Upper lobe of left lung (tissue), 6 donors: Measurements from ENCODE around the gene RHO. TPM values are rescaled to one million over a fixed set of nuclear protein-coding genes. Genes with fewer than 3 reads are reported as not detected.
A peak's percentile ranks its signal among the peaks of the same experiment; 100 is the strongest.

Source experiments
- ATAC-seq, 2 donors: fragments of 200-7000 bp; cut with Tn5 transposase; one replicate each; pipeline ENCODE4 v1.9.1; 2022; ENCODE audit warnings: mild to moderate bottlenecking in 2 of 2, moderate library complexity in 2 of 2; ENCODE audit not compliant: low FRiP score in 2 of 2
- DNase-seq, 2 donors: peaks; one replicate each; pipeline ENCODE4 v3.0.0-alpha.2; 2019 to 2020
- H3K27ac ChIP-seq, 4 donors: fragments of 200-600 bp; sonication (generic); one replicate each; pipeline ENCODE4 v1.5.1; 2016 to 2019
- H3K27me3 ChIP-seq, 4 donors: fragments of 200-600 bp; sonication (generic); one replicate each; pipeline ENCODE4 v1.5.1; 2017 to 2019
- H3K36me3 ChIP-seq, 4 donors: fragments of 200-600 bp; sonication (generic); one replicate each; pipeline ENCODE4 v1.5.1; 2016 to 2019
- H3K4me1 ChIP-seq, 4 donors: fragments of 200-600 bp; sonication (generic); one replicate each; pipeline ENCODE4 v1.5.1; 2018 to 2019
- H3K4me3 ChIP-seq, 4 donors: fragments of 200-600 bp; sonication (generic); one replicate each; pipeline ENCODE4 v1.5.1; 2017 to 2019; ENCODE audit warnings: mild to moderate bottlenecking in 2 of 4, moderate library complexity in 1 of 4
- H3K9me3 ChIP-seq, 4 donors: fragments of 200-600 bp; sonication (generic); one replicate each; pipeline ENCODE4 v1.5.1; 2018 to 2019
- EP300 ChIP-seq, 4 donors: sonication (generic); formaldehyde crosslinking; IDR thresholded peaks; one replicate each; pipeline ENCODE4 v1.5.1; 2017; ENCODE audit warnings: antibody characterized with exemption in 4 of 4, control low read depth in 2 of 4
- POLR2A ChIP-seq, 4 donors: fragments of 450-650 bp; IDR thresholded peaks; one replicate each; pipeline ENCODE4 v1.5.1; 2016 to 2017; ENCODE audit warnings: antibody characterized with exemption in 4 of 4, mild to moderate bottlenecking in 2 of 4
- POLR2AphosphoS5 ChIP-seq, 2 donors: sonication (generic); formaldehyde crosslinking; IDR thresholded peaks; one replicate each; pipeline ENCODE4 v1.5.1; 2017; ENCODE audit warnings: antibody characterized with exemption in 2 of 2
- WGBS, 2 donors: methylation state at CpG; one replicate each; pipeline ENCODE4 v1.1.5; 2017 to 2018; 5-methylcytosine and 5-hydroxymethylcytosine counted together
- total RNA-seq, 6 donors: library from RNA; depleted of rRNA in 4 of 6; stranded (reverse); fragments of >200 nt in 4 of 6; gene quantifications; one replicate each; pipeline versions ENCODE4 v1.1.0 to v1.2.1, GENCODE V29; 2016 to 2021
- TF ChIP-seq, protein P1 (sequence below), 6 experiments: fragments of 450-650 bp in 4 of 6; fragments of 200-600 bp in 2 of 6; sonication (generic) in 2 of 6; IDR thresholded peaks; one replicate each; pipeline ENCODE4 v1.5.1; 2016 to 2019; ENCODE audit warnings: antibody characterized with exemption in 6 of 6
- donor health status: DM: no; HTN: no; CAD: no; lungs with moderate emphysema.
- donor health status: DM: no; HTN: yes; CAD: no; lungs with severe emphysema.

The RHO gene
- total RNA-seq, 6 donors from 2014 or later = not detected

DNA sequence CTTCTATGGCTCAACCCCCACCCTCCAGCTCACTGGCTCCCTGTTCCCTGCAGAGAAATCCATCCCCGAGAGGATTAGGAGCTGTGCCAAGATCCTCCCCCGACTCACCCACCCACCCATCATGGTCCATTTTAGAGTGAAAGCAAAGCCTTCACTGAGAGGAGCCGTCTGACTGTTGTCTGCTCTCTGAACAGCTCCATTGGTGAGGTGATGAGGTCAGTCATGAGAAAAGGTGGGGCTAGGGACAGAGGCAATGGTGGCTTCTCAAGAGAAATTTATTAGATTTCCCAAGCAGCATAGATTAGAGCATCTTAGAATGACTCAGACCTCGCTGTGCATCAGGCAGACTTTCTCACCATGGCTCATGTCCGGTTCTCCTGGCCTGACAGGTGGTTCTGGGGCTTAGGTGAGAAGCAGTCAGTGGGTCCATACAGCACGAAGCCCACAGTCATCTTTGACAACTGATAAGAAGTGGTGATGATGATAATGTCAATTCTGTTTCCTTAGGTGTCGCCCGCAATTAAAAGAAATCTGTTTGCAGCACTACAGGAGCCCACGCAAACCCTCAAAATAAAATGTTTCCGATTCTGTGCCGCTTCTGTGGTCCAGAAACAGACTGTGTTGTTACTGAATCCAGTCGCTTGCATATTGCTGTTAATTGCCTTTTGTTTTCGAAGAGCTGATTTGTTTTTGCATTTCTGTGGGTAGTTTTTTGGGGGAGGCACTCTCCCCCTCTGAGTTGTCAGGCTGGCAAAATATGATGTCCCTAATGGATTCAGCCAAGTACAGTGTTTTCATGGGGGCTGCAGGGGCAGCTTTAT lies 24.8 kb upstream of the RHO start:
- Histone ChIP-seq H3K4me1 (peaks cover 15 to 33% (median 18%) of the 10 kb centered on the region in 4 donors), H3K9me3 (no peaks in the 10 kb centered on the region), H3K27me3 (no peaks in the 10 kb centered on the region), H3K4me3 (no peak overlapping the region), H3K36me3 (peaks cover 3 to 58% (median 21%) of the 10 kb centered on the region in 4 donors), H3K27ac (peak overlapping the region in 3 of 4 donors; percentile 17 to 87 (median 53))
- WGBS, 2 donors = 86 to 93% methylated on average over 13 of the region's 13 CpGs
- no peak for DNase-seq
- no peak for ATAC-seq
- TF ChIP-seq POLR2A (IDR thresholded peaks at IDR 0.05) (no peak), POLR2AphosphoS5 (IDR thresholded peaks at IDR 0.05) (no peak), EP300 (IDR thresholded peaks at IDR 0.05) (no peak)
- TF ChIP-seq, protein P1, sequence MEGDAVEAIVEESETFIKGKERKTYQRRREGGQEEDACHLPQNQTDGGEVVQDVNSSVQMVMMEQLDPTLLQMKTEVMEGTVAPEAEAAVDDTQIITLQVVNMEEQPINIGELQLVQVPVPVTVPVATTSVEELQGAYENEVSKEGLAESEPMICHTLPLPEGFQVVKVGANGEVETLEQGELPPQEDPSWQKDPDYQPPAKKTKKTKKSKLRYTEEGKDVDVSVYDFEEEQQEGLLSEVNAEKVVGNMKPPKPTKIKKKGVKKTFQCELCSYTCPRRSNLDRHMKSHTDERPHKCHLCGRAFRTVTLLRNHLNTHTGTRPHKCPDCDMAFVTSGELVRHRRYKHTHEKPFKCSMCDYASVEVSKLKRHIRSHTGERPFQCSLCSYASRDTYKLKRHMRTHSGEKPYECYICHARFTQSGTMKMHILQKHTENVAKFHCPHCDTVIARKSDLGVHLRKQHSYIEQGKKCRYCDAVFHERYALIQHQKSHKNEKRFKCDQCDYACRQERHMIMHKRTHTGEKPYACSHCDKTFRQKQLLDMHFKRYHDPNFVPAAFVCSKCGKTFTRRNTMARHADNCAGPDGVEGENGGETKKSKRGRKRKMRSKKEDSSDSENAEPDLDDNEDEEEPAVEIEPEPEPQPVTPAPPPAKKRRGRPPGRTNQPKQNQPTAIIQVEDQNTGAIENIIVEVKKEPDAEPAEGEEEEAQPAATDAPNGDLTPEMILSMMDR (IDR thresholded peaks at IDR 0.05) = no peak

DNA sequence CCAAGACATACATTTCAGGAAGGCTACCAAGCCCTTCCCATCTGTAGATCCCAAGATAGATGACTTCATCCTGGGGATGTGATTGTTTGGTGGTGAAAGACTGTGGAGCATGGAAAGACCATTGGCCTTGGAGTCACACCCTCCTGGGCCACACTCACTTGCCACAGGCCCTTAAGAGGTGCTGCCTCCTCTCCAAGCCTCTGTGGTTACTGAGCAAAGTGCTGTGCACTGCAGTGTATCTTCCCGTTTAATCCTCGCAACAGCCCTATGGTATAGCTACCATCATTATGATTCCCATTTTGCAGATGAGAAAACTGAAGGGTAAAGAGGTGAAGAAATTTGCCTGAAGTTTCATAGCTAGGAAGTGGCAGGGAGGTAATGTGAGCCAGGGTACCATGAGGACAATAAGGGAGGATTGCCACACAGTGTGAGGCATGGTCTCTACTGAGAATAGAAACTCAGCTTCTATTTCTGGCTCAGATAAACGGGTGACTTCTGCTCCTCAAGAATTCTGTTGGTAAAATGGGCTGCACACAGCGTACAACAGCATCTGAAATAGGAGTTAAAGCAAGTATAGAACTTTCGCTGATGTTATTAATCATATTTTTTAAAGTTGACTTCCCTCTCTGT lies 23.9 kb upstream of the RHO start:
- Histone ChIP-seq H3K4me1 (peaks cover 9 to 26% (median 14%) of the 10 kb centered on the region in 4 donors), H3K9me3 (no peaks in the 10 kb centered on the region), H3K4me3 (no peak overlapping the region), H3K27me3 (no peaks in the 10 kb centered on the region), H3K36me3 (peaks cover 3 to 58% (median 21%) of the 10 kb centered on the region in 4 donors), H3K27ac (no peak overlapping the region)
- no peak for TF ChIP-seq POLR2A (IDR thresholded peaks at IDR 0.05)
- 87 to 91% methylated on average over 5 of the region's 5 CpGs for WGBS, 2 donors
- DNase-seq = no peak
- ATAC-seq = no peak

GRCh38 chr3:129505341-129505740 lies 23.1 kb upstream of the RHO start:
- 90 to 96% methylated on average over 6 of the region's 6 CpGs for WGBS, 2 donors
- ATAC-seq (no peak), DNase-seq (no peak)
- no peaks in the 10 kb centered on the region for H3K9me3 ChIP-seq
- no peak overlapping the region for H3K4me3 ChIP-seq
- H3K27ac ChIP-seq = no peak overlapping the region
- H3K27me3 ChIP-seq = no peaks in the 10 kb centered on the region
- TF ChIP-seq, protein P1 (IDR thresholded peaks at IDR 0.05) = no peak
- TF ChIP-seq POLR2A (IDR thresholded peaks at IDR 0.05) (no peak), POLR2AphosphoS5 (IDR thresholded peaks at IDR 0.05) (no peak), EP300 (IDR thresholded peaks at IDR 0.05) (no peak)
- peaks cover 7 to 20% (median 13%) of the 10 kb centered on the region in 4 donors for H3K4me1 ChIP-seq
- H3K36me3 ChIP-seq = peaks cover 3 to 62% (median 21%) of the 10 kb centered on the region in 4 donors

- DNase-seq = no peak
Measured at GRCh38 chr3:129506231-129506742, 22.2 kb upstream of the RHO start.

More at GRCh38 chr3:129506231-129506742, 22.2 kb upstream of the RHO start:
- 75 to 76% methylated on average over 9 of the region's 9 CpGs for WGBS, 2 donors
- Histone ChIP-seq H3K36me3 (peaks cover 3 to 62% (median 20%) of the 10 kb centered on the region in 4 donors), H3K27ac (peak overlapping the region in 1 of 4 donors; percentile 47), H3K9me3 (no peaks in the 10 kb centered on the region), H3K27me3 (no peaks in the 10 kb centered on the region), H3K4me3 (no peak overlapping the region), H3K4me1 (peaks cover 0 to 18% (median 11%) of the 10 kb centered on the region in 4 donors)
- ATAC-seq = no peak
- TF ChIP-seq, protein P1 (IDR thresholded peaks at IDR 0.05) = no peak
